NCI-H2081 (cell line): ENCODE data around the gene APOL2.
"Not testable (repeated sequence)": the region's sequence is repeated elsewhere in the genome, so short reads cannot be mapped to it uniquely, and the experiment has no call there.

Source experiments
- DNase-seq, 2 experiments: peaks; one replicate each; lab custom pipeline; 2025; lab: John Stamatoyannopoulos, UW

APOL2 gene

GRCh38 chr22:36221799-36222751, 17.3 kb downstream of the APOL2 start:
- peak; percentile 16 to 37 for DNase-seq

- DNase-seq = no peak
Observed at GRCh38 chr22:36220451-36220921, 18.8 kb downstream of the APOL2 start.

DNA sequence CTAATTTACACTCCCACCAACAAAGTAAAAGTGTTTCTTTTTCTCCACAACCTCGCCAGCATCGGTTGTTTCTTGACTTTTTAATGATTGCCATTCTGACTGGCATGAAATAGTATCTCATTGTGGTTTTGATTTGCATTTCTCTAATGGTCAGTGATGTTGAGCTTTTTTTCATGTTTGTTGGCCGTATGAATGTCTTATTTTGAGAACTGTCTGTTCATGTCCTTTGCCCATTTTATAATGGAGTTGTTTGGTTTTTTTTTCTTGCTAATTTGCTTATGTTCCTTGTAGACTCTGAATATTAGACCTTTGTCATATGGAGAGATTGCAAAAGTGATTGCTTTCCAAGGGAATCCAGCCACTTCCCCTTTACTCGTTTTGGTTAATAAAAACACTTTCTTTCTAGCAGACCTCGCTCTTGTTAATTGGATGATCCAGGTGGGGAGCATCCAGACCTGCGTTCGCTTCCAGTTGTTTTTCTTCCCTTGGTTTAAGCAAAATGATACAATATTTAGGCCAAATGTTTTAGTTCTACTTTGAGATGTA, 20.6 kb downstream of the APOL2 start:
- no peak for DNase-seq

DNA sequence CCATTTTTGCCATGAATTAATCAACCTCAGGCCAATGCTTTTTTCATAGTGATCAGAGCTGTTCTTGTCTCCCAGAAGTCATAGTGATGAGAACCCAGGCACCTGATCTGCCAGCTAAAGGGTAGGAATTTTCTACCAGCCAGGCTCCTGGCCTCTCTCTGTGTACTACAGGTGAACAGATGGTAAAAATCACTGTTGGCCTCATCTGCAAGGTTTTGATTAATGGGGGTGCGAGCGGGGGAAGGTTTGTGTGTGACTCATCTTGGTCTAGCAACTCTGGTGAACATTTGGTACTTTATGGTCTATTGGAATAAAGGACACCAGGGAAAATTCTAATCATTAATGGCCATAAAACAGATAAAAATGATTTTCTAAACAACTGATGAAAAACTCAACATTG, 23.3 kb downstream of the APOL2 start:
- no peak for DNase-seq

DNA sequence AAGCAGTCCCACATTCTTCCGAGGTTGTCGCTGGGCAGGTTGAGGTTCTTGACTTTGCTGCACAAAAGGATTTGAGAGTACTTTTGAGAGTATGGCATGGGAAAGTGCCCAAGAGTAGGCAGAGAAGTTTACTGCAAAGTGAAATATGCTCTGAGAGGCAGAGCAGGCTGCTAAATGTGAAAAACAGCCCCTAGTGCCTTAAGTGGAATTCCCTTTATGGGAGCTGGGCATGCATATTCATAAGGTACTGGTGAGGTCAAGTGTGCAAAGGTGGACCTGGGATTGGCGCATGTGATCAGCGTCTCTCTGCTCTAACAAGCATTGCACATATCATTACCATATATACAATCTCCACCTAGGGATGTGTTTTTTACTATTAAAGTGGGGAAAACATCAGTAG, 25.7 kb downstream of the APOL2 start:
- no peak for DNase-seq

- DNase-seq = no peak
Observed at GRCh38 chr22:36212901-36213300, 26.4 kb downstream of the APOL2 start.

DNA sequence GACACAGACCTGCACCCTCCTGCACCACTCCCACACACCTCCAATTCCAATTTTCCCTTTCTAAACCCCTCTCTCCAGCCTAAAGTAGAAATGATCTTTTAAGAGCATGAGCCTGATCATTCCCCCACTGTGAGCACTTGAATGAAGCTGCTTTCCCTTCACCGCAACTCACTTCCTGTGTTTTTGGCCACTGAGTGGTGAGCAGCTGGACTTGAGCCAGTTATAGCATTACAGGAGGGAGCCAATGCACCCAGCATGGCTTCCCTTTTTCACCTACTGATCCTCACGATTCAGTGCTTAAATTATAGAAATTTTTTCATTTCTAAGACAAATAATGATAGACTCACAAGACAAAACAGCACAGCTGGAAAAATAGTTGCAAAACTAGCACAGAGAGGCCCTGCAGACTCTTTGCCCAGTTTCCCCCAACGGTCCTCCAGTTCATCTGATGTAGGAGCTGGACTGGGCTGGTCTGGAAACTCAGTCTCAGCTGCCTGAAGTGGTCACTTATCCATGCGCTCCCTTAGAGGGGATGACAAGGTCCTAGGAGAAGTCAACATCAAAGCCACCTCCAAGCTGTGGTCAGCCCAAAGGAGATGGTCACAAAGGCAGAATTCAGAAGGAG, 28.0 kb downstream of the APOL2 start:
- DNase-seq = peak; percentile 33 to 71

- no peak for DNase-seq
Observed at GRCh38 chr22:36210224-36210623, 29.1 kb downstream of the APOL2 start.

GRCh38 chr22:36209488-36209908, 29.8 kb downstream of the APOL2 start:
- not testable (repeated sequence) for DNase-seq

- no peak for DNase-seq
Observed at GRCh38 chr22:36208914-36209313, 30.4 kb downstream of the APOL2 start.

DNA sequence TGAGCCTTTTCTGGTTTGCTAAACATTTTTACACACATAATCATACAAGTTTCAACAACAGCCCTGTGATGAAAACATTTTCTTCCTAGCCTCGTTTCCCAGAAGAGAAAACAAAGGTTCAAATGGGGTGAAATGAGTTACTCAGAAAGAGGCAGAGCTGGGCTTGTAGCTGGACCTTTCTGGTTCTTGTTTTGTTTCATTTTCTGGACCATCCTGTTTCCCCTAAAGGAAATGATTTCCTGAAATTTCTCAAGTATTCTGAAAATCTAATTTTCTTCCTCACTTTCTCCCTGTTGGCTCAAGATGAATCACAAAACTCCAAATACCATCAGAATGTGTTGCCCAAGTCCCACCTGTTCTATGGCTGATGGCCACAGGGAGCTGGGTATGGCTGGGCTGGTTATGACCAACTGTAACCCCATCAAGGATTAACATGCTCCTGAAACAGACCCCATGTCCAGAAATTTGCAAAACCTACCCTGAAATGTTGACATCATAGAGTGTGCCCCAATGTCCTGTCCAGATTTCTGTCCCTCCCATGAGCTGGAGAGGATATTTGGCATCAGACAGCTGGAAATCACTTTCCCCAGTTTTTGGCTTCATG, 31.1 kb downstream of the APOL2 start:
- DNase-seq = no peak

- DNase-seq = no peak
Observed at GRCh38 chr22:36206255-36206654, 33.1 kb downstream of the APOL2 start.

DNA sequence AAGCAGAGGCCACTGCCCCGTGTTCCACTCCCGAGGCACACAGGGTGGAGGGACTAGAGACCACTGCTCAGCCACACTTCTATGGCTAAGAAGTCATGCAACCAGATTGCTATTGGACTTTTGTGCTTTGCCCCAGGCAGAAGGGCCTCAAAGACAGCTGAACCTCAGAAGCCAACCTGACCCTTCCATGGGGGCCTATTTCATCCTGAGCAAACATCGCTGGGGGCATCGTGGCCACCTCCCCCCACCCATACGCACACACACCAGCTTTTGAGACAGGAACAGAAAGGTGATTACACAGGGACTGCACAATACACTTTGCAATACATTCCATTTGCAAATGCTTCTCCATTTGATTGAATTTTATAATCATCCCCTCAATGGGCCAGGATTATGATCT, 33.8 kb downstream of the APOL2 start:
- not testable (repeated sequence) for DNase-seq

- DNase-seq = no peak
Observed at GRCh38 chr22:36204632-36205015, 34.7 kb downstream of the APOL2 start.

- no peak for DNase-seq
Observed at GRCh38 chr22:36204001-36204631, 35.2 kb downstream of the APOL2 start.

- DNase-seq = not testable (repeated sequence)
Observed at GRCh38 chr22:36203441-36203840, 35.9 kb downstream of the APOL2 start.

- peak in 1 of 2 experiments; percentile 41 for DNase-seq
Observed at GRCh38 chr22:36202906-36203305, 36.4 kb downstream of the APOL2 start.

DNA sequence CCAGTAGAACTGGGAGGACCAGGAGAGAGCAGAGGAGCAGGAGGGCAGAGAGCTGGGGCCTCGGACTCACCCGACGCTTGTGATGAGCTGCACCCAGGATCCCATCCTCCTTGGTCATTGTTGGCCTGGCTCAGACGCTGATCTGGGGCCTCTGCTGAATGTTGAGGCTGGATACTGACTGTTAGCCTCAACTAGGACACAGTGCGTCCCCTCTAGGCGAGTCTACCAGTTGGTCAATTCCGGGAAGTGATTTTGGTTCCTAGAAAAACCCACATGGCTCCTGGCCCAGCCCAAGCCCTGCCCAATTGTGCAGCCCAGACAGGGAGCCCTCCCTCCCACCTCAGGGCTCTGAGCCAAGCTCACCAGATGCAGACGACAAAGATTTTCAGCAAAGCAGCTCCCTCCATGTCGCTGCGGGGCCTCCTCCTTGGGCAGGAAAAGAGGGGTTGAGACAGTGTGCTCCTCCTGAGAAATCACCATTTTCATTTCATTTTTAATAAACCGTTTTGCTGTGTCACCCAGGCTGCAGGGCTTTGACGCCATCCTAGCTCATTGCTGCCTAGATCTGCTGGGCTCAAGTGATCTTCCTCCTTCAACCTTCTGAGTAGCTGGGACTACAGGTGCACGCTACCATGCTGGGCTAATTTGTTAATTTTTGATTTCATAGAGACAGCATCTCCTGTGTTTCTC, 37.6 kb downstream of the APOL2 start, which contains the start of gene APOL4:
Gene APOL4, minus strand, starts transcription at position 180 of the 690 bp plus-strand sequence. Its CDS starts 75 bp downstream, at position 105.
- peak in 1 of 2 experiments; percentile 13 for DNase-seq

GRCh38 chr22:36201025-36201424, 38.3 kb downstream of the APOL2 start:
- not testable (repeated sequence) for DNase-seq

GRCh38 chr22:36199001-36199551, 40.3 kb downstream of the APOL2 start:
- DNase-seq = no peak

DNA sequence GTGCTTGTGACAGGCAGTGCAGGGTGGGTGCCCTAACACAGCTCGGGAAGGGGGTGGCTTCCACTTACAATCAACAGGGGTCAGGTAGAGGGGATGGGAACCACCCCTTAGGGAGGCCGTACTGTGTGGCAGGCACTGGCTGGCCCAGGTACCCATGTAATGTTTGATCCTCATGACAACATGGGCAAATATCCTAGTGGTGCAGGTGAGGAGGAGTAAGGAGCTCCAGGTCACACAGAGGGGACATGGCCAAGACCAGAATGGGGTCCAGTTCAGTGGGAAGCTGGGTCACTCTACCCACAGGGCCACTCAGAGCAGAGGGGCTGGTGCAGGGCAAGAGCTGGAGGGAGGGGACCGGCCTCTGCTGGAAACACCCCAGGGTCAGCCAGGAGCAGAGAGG, 40.8 kb downstream of the APOL2 start:
- no peak for DNase-seq
